GM12878 (cell line): ENCODE data around the gene SPARC. TPM values are rescaled to one million over a fixed set of nuclear protein-coding genes. Genes with fewer than 3 reads are reported as not detected.
"Not testable (repeated sequence)": the region's sequence is repeated elsewhere in the genome, so short reads cannot be mapped to it uniquely, and the experiment has no call there.

Source experiments
- ATAC-seq: fragments of 200-7000 bp; cut with Tn5 transposase; 3 replicates; pipeline ENCODE4 v1.9.1; 2020; ENCODE audit warnings: mild to moderate bottlenecking, moderate library complexity
- BruUV-seq: library from RNA; stranded (reverse); fragments of 400-500 nt; replicated peaks from 2 replicates; lab custom pipeline; 2021; lab: Mats Ljungman, UMichigan
- CTCF ChIA-PET: fragments of 300-600 bp; sonication (Branson Sonifier 250); formaldehyde crosslinking; extraction: SDS; loops from one replicate; lab custom pipeline; 2021; ENCODE audit warnings: inconsistent platforms; lab: Yijun Ruan, JAX
- POLR2A ChIA-PET: fragments of 350-600 bp; formaldehyde crosslinking; extraction: SDS; loops from one replicate; lab custom pipeline; 2021; ENCODE audit warnings: inconsistent platforms; lab: Charles Lee
- RAD21 ChIA-PET: fragments of 300-600 bp; sonication (Branson Sonifier 250); formaldehyde crosslinking; loops from one replicate; lab custom pipeline; 2023; ENCODE audit warnings: antibody characterized with exemption; ENCODE audit not compliant: unreplicated experiment; lab: Charles Lee
- SMC1A ChIA-PET: fragments of 300-600 bp; sonication (Branson Sonifier 250); formaldehyde crosslinking; loops from one replicate; lab custom pipeline; 2023; ENCODE audit not compliant: unreplicated experiment, uncharacterized antibody; lab: Charles Lee
- DNase-seq: peaks from one replicate; pipeline ENCODE4 v3.0.0-alpha.2; 2011; ENCODE audit warnings: low read depth, low spot score
- FAIRE-seq: peaks from 3 replicates; lab custom pipeline; 2011; peaks lifted over from hg19 to GRCh38; lab: Jason Lieb, UNC
- H2AFZ ChIP-seq: 2 replicates; pipeline ENCODE4 v1.6.0; 2011; ENCODE audit warnings: low read depth, low read length, control low read depth; ENCODE audit not compliant: control insufficient read depth
- H3K27ac ChIP-seq: 2 replicates; pipeline ENCODE4 v1.5.1; 2011; ENCODE audit warnings: control low read depth; ENCODE audit not compliant: control insufficient read depth, insufficient read depth
- H3K27me3 ChIP-seq, 2 experiments: replicated peaks in 1 of 2; 2 replicates each; pipeline versions ENCODE4 v1.6.0 to v1.6.1; 2011; ENCODE audit warnings: low read length in 1 of 2; ENCODE audit not compliant: control insufficient read depth in 2 of 2, insufficient read depth in 2 of 2
- H3K36me3 ChIP-seq, 2 experiments: 2 replicates each; pipeline ENCODE4 v1.5.1; 2011; ENCODE audit warnings: low read length in 1 of 2; ENCODE audit not compliant: control insufficient read depth in 2 of 2, insufficient read depth in 2 of 2
- H3K4me1 ChIP-seq: 2 replicates; pipeline ENCODE4 v1.6.1; 2011; ENCODE audit warnings: mild to moderate bottlenecking, low read length, moderate library complexity, mixed read lengths; ENCODE audit not compliant: control insufficient read depth, insufficient read depth
- H3K4me2 ChIP-seq: 2 replicates; pipeline ENCODE4 v1.6.0; 2011; ENCODE audit warnings: control low read depth; ENCODE audit not compliant: control insufficient read depth, insufficient read depth
- H3K4me3 ChIP-seq: fragments of 200-600 bp; sonication (generic); 2 replicates; pipeline ENCODE4 v1.5.1; 2016
- H3K79me2 ChIP-seq: 2 replicates; pipeline ENCODE4 v1.6.0; 2011; ENCODE audit warnings: low read length; ENCODE audit not compliant: control insufficient read depth, insufficient read depth
- H3K9ac ChIP-seq: 2 replicates; pipeline ENCODE4 v1.8.0; 2011; ENCODE audit warnings: low read length, control low read depth, mixed read lengths; ENCODE audit not compliant: control insufficient read depth, insufficient read depth
- H3K9me3 ChIP-seq: replicated peaks from 3 replicates; pipeline ENCODE4 v1.5.1; 2011; ENCODE audit warnings: mild to moderate bottlenecking, low read length; ENCODE audit not compliant: control insufficient read depth, insufficient read depth
- H4K20me1 ChIP-seq: 2 replicates; pipeline ENCODE4 v1.6.0; 2011; ENCODE audit not compliant: control insufficient read depth, insufficient read depth
- NFYA ChIP-seq: IDR thresholded peaks from 2 replicates; pipeline ENCODE4 v1.6.1; 2011; ENCODE audit warnings: low read depth, mild to moderate bottlenecking, low read length, improper control_type of control experiment, borderline replicate concordance
- NR2F1 ChIP-seq: fragments of 450-650 bp; conservative IDR thresholded peaks from 2 replicates; pipeline ENCODE4 v1.6.1; 2017; ENCODE audit warnings: mild to moderate bottlenecking
- ZNF217 ChIP-seq: fragments of 450-650 bp; IDR thresholded peaks from 2 replicates; pipeline ENCODE4 v1.6.1; 2017; ENCODE audit warnings: antibody characterized with exemption, mild to moderate bottlenecking
- WGBS: methylation state at CpG from one replicate; pipeline ENCODE4 v1.1.6; 2016; ENCODE audit warnings: low lambda C conversion rate; ENCODE audit not compliant: insufficient replicate concordance, insufficient coverage; ENCODE audit errors: missing lambda C conversion rate; 5-methylcytosine and 5-hydroxymethylcytosine counted together
- in situ Hi-C: fragments of 300-500 bp; cut with MboI; formaldehyde crosslinking; loops from 9 replicates; pipeline ENCODE4 v1.14.3; 2018; ENCODE audit warnings: mixed read lengths
- intact Hi-C: fragments of 100-400 bp; cut with micrococcal nuclease; formaldehyde crosslinking; loops from one replicate; pipeline ENCODE4 v1.14.2; 2022; ENCODE audit not compliant: unreplicated experiment
- polyA plus RNA-seq, 11 experiments: library from polyadenylated mRNA; depleted of rRNA in 4 of 11; unstranded in 6 of 11; stranded (reverse) in 5 of 11; fragments of >200 nt; fragmentation: Nextera tagmentation in 4 of 11; fragmentation: Illumina TruSeq in 1 of 11; extraction: Ambion mirVana in 4 of 11; extraction: Trizol in 1 of 11; gene quantifications; 1 replicate in 1 of 11; 2 replicates in 10 of 11; pipeline versions ENCODE4 v1.2.1 to v1.2.3, GENCODE V29; 2011 to 2016; ENCODE audit warnings: inconsistent platforms in 2 of 11, missing spikeins in 2 of 11, low read depth in 1 of 11
- total RNA-seq, 4 experiments: library from RNA; depleted of rRNA in 3 of 4; stranded (reverse); fragments of >200 nt in 3 of 4; fragmentation: Illumina TruSeq in 1 of 4; extraction: Trizol in 1 of 4; gene quantifications; 2 replicates each; pipeline versions ENCODE4 v1.2.1 to v1.2.3, GENCODE V29; 2013 to 2021
- TF ChIP-seq, protein P1 (sequence below): IDR thresholded peaks from 2 replicates; pipeline ENCODE4 v1.6.1; 2012; ENCODE audit warnings: mild to moderate bottlenecking, low read depth, low read length

SPARC gene
- total and polyA plus RNA-seq, 10 of the 15 experiments (the other 5 are each of a cell fraction or from before 2014, with no cell fraction given) = 29.6 to 154 (median 57.0) TPM

DNA sequence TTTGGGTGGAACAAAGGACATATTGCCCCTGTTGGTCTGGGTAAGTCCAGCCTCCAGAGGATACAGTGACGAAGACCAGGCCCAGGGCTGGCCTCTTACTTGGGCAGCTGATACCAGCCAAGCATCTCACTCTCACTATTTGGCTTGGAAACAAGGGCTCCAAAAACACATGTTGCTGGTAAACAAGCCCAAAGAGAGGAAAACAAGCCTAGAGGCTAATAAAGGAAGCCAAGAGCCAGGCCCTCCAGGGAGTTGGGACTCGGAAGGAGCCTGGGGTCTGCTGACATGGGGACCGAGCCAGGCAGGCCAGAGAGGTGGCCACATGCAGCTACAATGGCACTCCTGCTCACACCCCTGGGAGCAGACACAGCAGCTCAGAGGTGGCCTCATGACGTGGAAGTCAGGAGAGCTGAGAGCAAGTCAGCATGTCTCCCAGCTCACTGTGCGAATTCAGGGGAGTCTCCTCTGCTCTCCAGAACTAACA, 5.7 kb downstream of the SPARC start (continued):
- TF ChIP-seq, protein P1, sequence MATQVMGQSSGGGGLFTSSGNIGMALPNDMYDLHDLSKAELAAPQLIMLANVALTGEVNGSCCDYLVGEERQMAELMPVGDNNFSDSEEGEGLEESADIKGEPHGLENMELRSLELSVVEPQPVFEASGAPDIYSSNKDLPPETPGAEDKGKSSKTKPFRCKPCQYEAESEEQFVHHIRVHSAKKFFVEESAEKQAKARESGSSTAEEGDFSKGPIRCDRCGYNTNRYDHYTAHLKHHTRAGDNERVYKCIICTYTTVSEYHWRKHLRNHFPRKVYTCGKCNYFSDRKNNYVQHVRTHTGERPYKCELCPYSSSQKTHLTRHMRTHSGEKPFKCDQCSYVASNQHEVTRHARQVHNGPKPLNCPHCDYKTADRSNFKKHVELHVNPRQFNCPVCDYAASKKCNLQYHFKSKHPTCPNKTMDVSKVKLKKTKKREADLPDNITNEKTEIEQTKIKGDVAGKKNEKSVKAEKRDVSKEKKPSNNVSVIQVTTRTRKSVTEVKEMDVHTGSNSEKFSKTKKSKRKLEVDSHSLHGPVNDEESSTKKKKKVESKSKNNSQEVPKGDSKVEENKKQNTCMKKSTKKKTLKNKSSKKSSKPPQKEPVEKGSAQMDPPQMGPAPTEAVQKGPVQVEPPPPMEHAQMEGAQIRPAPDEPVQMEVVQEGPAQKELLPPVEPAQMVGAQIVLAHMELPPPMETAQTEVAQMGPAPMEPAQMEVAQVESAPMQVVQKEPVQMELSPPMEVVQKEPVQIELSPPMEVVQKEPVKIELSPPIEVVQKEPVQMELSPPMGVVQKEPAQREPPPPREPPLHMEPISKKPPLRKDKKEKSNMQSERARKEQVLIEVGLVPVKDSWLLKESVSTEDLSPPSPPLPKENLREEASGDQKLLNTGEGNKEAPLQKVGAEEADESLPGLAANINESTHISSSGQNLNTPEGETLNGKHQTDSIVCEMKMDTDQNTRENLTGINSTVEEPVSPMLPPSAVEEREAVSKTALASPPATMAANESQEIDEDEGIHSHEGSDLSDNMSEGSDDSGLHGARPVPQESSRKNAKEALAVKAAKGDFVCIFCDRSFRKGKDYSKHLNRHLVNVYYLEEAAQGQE = no peak
- no peak for TF ChIP-seq ZNF217
- TF ChIP-seq NFYA = no peak
- no peak for TF ChIP-seq NR2F1

GRCh38 chr5:151680156-151680505, 6.6 kb downstream of the SPARC start:
- H3K4me1 ChIP-seq = peaks cover 28% of the 10 kb centered on the region
- in situ Hi-C loops, ATAC-seq, H3K4me3 ChIP-seq, FAIRE-seq, RAD21 ChIA-PET, H3K27me3 ChIP-seq, SMC1A ChIA-PET, DNase-seq, H3K27ac ChIP-seq, H3K9me3 ChIP-seq, intact Hi-C loops, H3K4me2 ChIP-seq, H3K9ac ChIP-seq, H3K36me3 ChIP-seq, H4K20me1 ChIP-seq, H2AFZ ChIP-seq, BruUV-seq: not testable (repeated sequence)
- ChIA-PET POLR2A (interaction anchor here (0.6 kb wide), 1 partner anchor 15 kb away, joined by 5 read pairs; no protein-coding TSS in a partner anchor), CTCF (interaction anchor here (1.2 kb wide), 2 partner anchors 8 to 21 kb away, joined by 5 read pairs; no protein-coding TSS in a partner anchor)
- H3K79me2 ChIP-seq = peaks cover 15% of the 10 kb centered on the region
- 71% methylated on average over 6 of the region's 7 CpGs for WGBS
